GM19035 (cell line): ENCODE measurements around the gene VPS35.

Experiments
- ATAC-seq: cut with Tn5 transposase; IDR thresholded peaks from one replicate; pipeline ENCODE4 v1.9.1; 2021; ENCODE audit not compliant: unreplicated experiment

Gene VPS35

DNA sequence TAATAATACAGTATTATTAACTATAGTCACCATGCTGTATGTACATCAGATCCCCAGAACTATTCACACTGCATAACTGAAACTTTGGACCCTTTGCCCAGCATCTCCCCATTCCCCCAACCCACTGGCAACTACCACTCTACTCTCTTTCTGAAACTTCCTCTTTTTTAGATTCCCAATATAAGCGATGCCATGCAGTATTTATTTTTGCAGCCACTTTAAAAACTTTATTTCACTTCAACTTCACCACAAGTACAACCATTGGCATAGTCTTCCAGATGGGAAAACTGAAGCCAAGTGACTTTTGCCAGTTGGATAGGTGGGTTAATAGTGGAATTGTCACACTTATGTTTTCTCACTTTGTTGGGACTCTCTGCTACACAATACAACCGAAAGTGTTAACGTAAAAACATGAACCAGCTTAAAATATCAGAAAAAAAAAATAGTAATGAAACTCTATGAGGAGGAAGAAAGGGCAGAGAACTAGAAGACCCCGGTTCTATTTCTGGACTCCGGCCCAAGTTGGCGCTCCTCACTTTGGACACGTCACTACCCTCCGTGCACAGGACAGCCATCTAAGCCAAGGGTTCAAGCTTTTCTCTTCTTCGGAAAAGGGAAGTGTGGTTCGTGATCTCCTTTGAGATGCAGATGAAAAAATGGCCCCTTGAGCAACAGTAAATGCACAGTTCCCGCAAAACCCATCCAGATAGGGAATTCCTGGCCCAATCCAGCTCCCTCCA is 68.5 kb downstream of the VPS35 start:
- peak; percentile 26 for ATAC-seq

DNA sequence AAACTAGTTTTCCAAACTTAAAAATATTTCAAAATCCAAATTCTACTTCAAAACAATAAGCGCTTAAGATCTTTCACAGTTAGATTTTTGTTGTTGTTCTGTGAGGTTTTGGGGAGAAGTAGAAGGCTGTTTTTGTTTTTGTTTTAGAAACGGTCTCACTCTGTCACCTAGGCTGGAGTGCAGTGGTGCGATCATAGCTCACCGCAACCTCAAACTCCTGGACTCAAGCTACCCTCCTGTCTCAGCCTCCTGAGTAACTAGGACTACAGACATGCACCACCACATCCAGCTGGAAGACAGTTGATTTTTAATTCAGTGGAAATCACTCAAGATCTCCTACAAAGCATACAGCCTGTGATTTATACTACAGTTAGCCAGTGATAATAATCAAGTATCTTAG is 70.5 kb downstream of the VPS35 start:
- ATAC-seq: no peak

DNA sequence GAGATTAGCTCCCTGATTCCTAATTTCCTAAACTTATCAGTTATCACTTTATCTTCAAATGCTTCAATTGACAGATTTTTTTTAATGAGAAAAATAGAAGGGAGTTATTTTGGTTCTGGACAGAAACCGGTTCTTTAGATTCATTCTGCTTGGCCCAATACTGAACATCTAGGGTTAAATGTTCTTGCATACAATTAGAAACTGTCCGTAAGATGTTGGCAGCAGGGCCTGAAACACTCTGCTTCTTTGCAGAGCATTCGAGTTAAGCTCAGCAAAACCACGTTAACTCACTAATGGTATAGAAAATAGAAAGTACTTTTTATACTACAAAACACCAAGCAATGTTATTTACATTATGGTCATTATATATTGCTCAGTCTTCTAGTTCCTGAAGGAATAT is 75.0 kb downstream of the VPS35 start:
- no peak for ATAC-seq

DNA sequence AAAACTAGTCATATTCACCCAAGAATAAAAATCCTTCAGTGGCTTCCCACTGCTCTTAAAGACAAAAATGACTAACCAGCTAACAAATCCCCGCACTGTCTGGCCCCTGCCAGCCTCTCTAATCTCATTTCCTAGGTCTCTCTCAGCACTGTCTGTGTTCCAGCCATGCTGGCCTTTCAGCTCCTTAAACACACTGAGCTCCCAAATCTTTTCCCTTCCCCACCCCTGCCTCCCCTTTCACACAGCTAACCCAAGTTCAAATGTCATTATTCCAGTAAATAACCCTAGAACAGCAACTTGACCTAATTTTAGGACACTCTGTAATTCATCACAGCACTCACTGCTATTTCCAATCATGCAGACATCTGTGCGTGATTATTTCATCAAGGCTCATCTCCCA is 75.6 kb downstream of the VPS35 start:
- no peak for ATAC-seq

DNA sequence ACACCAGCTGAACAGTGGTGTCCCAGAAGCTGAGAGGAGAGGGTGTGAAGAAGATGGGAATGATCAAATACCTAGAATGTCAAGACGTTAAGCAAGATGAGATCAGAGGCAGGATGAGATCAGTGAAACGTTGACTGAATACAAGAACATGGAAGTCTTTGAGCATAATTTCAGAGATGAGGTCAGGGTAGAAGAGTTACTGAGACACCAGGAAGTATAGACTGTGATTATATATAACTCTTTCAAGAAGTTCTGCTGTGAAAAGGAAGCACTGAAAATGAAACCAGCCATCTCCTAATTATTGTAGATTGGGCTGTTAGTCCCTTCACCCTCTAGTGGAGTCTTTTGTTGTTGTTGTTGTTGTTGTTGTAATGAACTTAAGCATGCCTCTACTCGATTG is 76.9 kb downstream of the VPS35 start:
- peak; percentile 69 for ATAC-seq

DNA sequence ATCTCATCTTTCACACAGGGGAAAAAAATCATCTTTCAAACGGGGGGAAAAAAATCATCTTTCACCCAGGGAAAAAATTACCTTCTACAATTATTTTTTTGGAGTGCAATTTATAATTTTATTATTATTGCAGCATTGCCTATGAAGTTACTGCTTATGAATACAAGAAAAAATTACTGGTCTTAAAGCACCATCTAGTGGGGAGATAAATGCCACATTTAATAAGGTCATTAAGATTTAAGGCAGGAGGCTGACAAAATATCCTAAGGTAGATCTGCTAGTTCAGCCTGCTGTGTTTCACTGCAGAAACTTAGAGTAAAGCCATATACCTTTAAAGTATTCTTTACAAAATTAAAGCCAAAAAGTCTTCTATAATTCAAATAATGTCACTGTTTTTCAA is 81.4 kb downstream of the VPS35 start:
- no peak for ATAC-seq

DNA sequence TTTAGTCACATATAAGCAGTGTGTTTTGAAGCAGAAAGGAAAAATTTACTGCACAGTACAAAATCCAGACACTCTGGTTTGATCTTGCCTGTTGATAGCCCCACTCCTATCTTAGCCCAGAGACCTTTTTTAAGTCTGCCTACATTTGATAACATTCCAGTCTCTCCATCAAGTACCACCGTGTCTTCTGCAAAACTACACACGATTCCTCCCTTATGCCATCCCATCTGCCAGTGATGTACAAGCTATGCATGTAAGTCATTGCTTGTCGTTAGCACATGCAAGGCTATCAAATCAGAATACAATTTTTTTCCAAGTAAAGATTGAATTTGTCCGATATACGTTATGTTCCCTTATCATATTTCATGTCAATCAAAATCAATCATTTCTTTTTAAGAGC is 82.7 kb downstream of the VPS35 start:
- no peak for ATAC-seq
